SU-DHL-6 (cell line): ENCODE data around the gene HYAL1.

ENCODE experiments used
- EZH2phosphoT487 ChIP-seq: fragments of 200-600 bp; sonication (generic), shearing (Covaris generic); conservative IDR thresholded peaks from 2 replicates; pipeline ENCODE4 v1.6.1; 2018; ENCODE audit warnings: mild to moderate bottlenecking, antibody characterized with exemption, low read length, moderate library complexity, mixed read lengths
- TF ChIP-seq, protein P1 (sequence below): fragments of 200-600 bp; sonication (generic); IDR thresholded peaks from one replicate; pipeline ENCODE4 v1.5.1; 2017; ENCODE audit warnings: antibody characterized with exemption, mild to moderate bottlenecking, low read length, moderate library complexity; ENCODE audit not compliant: insufficient read depth, poor library complexity, severe bottlenecking

DNA sequence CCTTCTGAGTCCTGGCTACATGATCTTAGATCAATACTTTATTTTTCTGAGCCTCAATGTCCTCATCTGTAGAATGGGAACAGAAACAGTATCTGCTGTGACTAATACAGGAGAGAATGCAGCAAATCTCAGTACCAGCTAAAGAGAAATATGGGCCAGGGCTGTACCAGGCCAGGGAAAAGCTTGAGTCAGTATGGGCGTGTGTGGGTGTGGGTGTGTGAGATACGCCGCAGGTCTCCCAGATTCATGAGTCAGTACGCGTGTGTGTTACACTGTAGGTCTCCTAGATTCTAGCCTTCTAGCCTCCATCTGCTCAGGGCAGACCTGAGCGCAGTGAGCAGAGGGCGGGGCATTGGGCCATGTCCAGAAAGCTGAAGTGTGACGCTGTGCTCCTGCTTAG lies 52.2 kb downstream of the HYAL1 start:
- TF ChIP-seq, protein P1, sequence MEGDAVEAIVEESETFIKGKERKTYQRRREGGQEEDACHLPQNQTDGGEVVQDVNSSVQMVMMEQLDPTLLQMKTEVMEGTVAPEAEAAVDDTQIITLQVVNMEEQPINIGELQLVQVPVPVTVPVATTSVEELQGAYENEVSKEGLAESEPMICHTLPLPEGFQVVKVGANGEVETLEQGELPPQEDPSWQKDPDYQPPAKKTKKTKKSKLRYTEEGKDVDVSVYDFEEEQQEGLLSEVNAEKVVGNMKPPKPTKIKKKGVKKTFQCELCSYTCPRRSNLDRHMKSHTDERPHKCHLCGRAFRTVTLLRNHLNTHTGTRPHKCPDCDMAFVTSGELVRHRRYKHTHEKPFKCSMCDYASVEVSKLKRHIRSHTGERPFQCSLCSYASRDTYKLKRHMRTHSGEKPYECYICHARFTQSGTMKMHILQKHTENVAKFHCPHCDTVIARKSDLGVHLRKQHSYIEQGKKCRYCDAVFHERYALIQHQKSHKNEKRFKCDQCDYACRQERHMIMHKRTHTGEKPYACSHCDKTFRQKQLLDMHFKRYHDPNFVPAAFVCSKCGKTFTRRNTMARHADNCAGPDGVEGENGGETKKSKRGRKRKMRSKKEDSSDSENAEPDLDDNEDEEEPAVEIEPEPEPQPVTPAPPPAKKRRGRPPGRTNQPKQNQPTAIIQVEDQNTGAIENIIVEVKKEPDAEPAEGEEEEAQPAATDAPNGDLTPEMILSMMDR = no peak
- TF ChIP-seq EZH2phosphoT487 = no peak
